Hematopoietic multipotent progenitor cell treated with erythropoietin and hydrocortisone succinate and interleukin-3 and kit ligand, for 4 days (in vitro differentiated cells): ENCODE data around the gene PRDM8.
"Not testable (repeated sequence)": the region's sequence is repeated elsewhere in the genome, so short reads cannot be mapped to it uniquely, and the experiment has no call there.

Source experiments
- DNase-seq: peaks from one replicate; pipeline ENCODE4 v3.0.0-alpha.2; 2015

PRDM8 gene

GRCh38 chr4:80196922-80197573 is at the start of gene PRDM8:
PRDM8 (plus strand) TSS chr4:80197503; CDS start chr4:80200081, 2,578 bp downstream.
- peak; percentile 68 for DNase-seq

- DNase-seq = no peak
These were observed 46.7 kb upstream of the PRDM8 start for GRCh38 chr4:80150387-80151180.

- DNase-seq = no peak
These were observed 45.3 kb upstream of the PRDM8 start for GRCh38 chr4:80151981-80152380.

- DNase-seq = no peak
These were observed 43.3 kb upstream of the PRDM8 start for GRCh38 chr4:80153874-80154544.

- DNase-seq = no peak
These were observed 42.8 kb upstream of the PRDM8 start for GRCh38 chr4:80154545-80154933.

- no peak for DNase-seq
These were observed 41.9 kb upstream of the PRDM8 start for GRCh38 chr4:80155316-80155982.

GRCh38 chr4:80156410-80156809 is 40.9 kb upstream of the PRDM8 start:
- DNase-seq = no peak

GRCh38 chr4:80161413-80162058 is 35.8 kb upstream of the PRDM8 start:
- DNase-seq = no peak

- DNase-seq = no peak
These were observed 34.9 kb upstream of the PRDM8 start for GRCh38 chr4:80162418-80162817.

GRCh38 chr4:80165855-80166254 is 31.4 kb upstream of the PRDM8 start:
- no peak for DNase-seq

GRCh38 chr4:80171251-80171650 is 26.1 kb upstream of the PRDM8 start:
- DNase-seq = no peak

GRCh38 chr4:80171656-80172055 is 25.6 kb upstream of the PRDM8 start:
- DNase-seq = no peak

GRCh38 chr4:80172203-80172602 is 25.1 kb upstream of the PRDM8 start:
- DNase-seq = no peak

- peak; percentile 23 for DNase-seq
These were observed 23.9 kb upstream of the PRDM8 start for GRCh38 chr4:80173401-80173800.

GRCh38 chr4:80173841-80174240 is 23.5 kb upstream of the PRDM8 start:
- DNase-seq = no peak

GRCh38 chr4:80177793-80178192 is 19.5 kb upstream of the PRDM8 start:
- not testable (repeated sequence) for DNase-seq

- no peak for DNase-seq
These were observed 18.3 kb upstream of the PRDM8 start for GRCh38 chr4:80178964-80179363.

GRCh38 chr4:80179637-80180161 is 17.6 kb upstream of the PRDM8 start:
- DNase-seq = no peak

- DNase-seq = no peak
These were observed 16.6 kb upstream of the PRDM8 start for GRCh38 chr4:80180743-80181142.

- no peak for DNase-seq
These were observed 15.0 kb upstream of the PRDM8 start for GRCh38 chr4:80182237-80182866.

GRCh38 chr4:80183250-80184052 is 13.9 kb upstream of the PRDM8 start:
- no peak for DNase-seq
